Right ventricle myocardium superior (tissue), 1 donor: Measurements from ENCODE around the gene RFX3. TPM values are rescaled to one million over a fixed set of nuclear protein-coding genes. Genes with fewer than 3 reads are reported as not detected.
A peak's percentile ranks its signal among the peaks of the same experiment; 100 is the strongest.

Experiments
- ATAC-seq: fragments of 200-7000 bp; cut with Tn5 transposase; one replicate; pipeline ENCODE4 v1.9.1; 2020; ENCODE audit warnings: mild to moderate bottlenecking; ENCODE audit not compliant: poor library complexity
- DNase-seq: peaks from one replicate; pipeline ENCODE4 v3.0.0-alpha.2; 2020
- intact Hi-C: fragments of 100-400 bp; cut with DNase I; formaldehyde crosslinking; loops from one replicate; pipeline ENCODE4 v1.11.2; 2022
- long read RNA-seq: library from polyadenylated mRNA; unstranded; transcript quantifications from one replicate; pipeline ENCODE4 v2.0.0, GENCODE V29; 2021
- total RNA-seq: library from RNA; stranded (reverse); fragmentation: NEBNext Ultra II Directional; extraction: Animal tissue kit (Norgen Biotek cat#: 25700); gene quantifications from one replicate; pipeline ENCODE4 v1.2.1, GENCODE V29; 2021
- donor health status: DM: no; HTN: yes; CAD: no; lungs with severe emphysema.

The RFX3 gene
- total RNA-seq: 3.7 TPM
- long read RNA-seq: 0 reads

- intact Hi-C loops: no loop called here
- DNase-seq (peak; percentile 94), ATAC-seq (peak; percentile 95)
Observed at GRCh38 chr9:3525836-3526164, at the start of gene RFX3. Gene RFX3, minus strand, starts transcription at chr9:3526001. Its CDS starts 130,413 bp downstream, at chr9:3395588.

GRCh38 chr9:3571500-3571899 lies 45.7 kb upstream of the RFX3 start:
- DNase-seq (no peak), ATAC-seq (no peak)
- intact Hi-C loops: no loop called here

DNA sequence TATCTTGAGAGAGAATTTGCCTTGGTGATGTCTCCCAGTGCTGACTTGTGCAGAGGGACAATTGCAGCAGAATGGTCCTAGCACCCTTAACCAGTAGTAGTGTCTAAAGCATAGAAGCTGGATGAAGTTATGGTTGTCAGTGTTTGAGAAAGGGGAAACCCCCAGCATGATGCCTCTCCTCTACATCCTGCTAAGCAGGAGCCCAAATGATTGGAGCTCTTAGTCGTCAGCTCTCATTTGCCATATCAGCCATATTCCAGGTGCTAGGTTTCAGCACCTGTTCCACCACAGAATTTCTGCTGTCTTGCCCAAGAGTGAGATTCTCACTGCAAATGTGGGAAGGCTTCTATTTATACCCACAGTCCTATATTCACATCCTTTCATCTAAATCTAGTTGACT lies 43.7 kb upstream of the RFX3 start:
- intact Hi-C loops: no loop called here
- no peak for DNase-seq
- ATAC-seq: no peak

GRCh38 chr9:3567988-3568387 lies 42.2 kb upstream of the RFX3 start:
- intact Hi-C loops: no loop called here
- ATAC-seq (peak; percentile 90), DNase-seq (peak; percentile 34)

DNA sequence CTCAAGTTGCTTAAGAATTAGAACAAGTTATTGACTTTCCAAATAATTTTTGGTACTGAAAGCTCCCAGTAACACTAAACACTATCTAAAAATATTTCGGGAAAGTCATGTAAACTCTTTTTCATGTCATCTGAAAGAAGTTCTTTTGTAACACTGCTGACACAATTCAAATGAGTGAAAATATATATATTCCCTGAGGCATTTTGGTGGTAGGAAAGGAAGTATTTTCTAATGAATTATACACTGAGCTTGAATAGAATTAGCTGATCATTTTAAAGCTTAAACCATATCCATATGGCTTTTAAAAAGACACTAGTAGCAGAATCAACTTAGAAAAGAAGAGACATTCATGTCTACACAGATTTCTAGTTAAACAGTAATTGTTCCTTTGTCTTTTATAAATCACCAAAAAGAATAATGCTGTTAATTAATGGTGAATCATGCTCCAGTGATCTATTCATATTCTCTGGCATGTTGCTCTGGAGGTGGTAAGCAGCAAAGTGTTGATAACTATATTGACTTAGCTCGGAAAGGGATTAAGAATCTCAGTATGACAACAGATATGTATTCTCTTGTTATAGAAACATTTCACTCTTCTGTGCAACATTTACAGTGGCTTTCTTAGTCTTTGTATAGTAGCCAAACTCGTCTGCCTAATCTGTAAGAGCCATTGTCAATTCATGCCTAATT lies 27.4 kb upstream of the RFX3 start:
- intact Hi-C loops: no loop called here
- no peak for DNase-seq
- ATAC-seq: no peak

DNA sequence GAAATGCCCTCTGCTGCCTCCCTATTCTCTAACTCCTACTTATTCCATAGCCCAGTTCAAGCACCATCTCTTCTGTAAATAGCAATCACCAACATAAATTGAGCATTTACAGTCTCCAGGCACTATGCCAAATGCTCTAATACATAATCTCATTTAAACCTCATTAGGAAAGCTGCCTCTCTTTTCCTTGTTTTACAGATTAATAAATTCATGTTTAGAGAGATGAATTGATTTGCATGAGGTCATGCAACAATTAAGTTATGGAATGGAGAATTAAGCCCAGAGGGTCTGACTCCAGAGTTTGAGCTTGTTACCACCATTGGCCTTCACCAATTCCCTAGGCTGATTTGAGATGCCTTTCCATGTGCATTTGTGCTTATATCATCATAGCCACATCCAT lies 23.4 kb upstream of the RFX3 start:
- intact Hi-C loops: no loop called here
- DNase-seq (no peak), ATAC-seq (no peak)

DNA sequence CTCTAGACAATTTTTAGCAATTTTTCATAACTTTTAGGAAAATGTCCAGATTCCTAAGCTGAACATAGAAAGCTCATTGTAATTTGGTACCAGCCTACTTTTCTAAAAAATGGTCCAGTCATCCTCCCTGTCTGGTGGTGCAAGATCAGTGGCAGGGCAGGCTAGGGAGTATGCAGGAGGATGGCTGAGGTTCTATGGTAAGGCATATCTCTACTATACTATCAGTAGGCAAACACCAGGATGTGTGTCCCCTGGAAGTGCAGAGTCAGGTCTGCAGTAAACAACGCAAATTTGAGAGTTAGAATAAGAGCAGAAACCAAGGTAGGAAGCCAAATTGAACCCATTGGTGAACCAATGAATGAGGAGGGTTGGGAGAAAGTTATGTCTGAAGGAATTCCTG lies 22.8 kb upstream of the RFX3 start:
- DNase-seq (no peak), ATAC-seq (no peak)
- intact Hi-C loops: no loop called here

GRCh38 chr9:3541206-3541605 lies 15.4 kb upstream of the RFX3 start:
- ATAC-seq (no peak), DNase-seq (no peak)
- intact Hi-C loops: no loop called here

DNA sequence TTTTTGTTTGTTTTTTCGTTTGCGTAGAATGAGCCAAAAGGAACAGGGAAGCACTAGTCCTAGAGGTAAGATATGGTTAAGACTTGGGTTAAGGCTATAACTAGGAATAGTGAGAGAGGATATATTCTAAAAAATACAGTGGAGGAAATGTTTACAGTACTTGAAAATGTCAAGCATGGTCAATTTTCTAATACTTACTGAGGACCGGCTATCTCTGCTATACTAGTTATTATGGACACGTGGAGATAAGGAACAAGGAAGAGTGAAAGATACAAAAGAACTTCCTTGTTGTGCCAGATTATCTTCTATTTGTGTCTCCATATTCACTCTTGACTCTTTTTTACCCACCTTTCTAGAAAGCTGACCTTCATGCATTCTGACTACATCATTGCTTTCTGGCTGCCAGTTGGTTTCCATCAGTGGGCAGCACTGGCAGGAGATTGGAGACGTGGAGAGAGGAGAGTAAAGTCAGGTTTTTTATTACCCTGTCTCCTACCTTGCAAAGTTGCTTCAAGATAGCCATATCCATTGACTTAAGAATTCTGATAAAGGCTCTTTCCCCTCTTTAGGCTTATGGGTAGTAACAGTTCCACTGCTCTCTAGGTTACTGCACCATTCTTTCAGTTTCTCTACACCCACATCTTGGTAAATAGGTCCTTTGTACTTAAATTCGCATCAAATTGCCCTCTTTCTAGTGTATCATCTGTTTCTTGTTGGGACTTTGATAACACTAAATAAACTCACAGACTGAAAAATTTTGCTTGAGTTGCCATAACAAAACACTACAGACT lies 9.0 kb upstream of the RFX3 start:
- intact Hi-C loops: no loop called here
- ATAC-seq: no peak

DNA sequence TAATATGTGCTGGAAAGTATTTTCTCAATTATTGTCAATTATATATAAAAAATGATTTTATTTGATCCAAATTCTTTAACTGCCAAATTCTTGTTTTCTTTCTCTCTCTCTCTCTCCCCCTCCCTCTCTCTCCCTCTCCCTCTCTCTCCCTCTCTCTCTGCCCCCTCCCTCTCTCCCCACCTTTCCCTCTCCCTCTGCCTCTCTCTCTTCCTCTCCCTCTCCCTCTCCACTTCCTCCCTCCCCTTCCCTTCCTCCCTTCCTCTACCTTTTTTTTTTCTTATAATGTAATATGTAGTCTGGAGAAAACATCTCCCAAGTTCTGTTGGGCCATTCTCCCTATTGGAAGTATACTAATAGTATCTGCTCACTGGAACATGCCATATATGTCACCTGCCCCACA lies 6.4 kb upstream of the RFX3 start:
- DNase-seq: no peak
- intact Hi-C loops: no loop called here
- ATAC-seq: no peak

More for the DNA sequence above, 9.0 kb upstream of the RFX3 start:
- no peak for DNase-seq

DNA sequence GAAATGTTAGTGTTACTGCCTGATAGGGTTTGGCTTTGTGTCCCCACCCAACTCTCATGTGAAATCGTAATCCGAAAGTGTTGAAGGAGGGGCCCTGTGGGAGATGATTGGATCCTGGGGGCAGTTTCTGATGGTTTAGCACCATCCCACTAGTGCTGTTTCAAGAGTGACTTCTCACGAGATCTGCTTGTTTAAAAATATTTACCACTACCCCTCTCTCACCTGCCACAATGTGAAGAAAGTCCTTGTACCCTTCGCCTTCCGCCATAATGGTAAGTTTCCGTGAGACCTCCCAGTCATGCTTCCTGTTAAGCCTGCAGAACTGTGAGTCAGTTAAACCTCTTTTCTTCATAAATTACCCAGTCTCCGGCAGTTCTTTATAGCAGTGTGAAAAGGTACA lies 2.6 kb upstream of the RFX3 start:
- intact Hi-C loops: no loop called here
- no peak for DNase-seq
- no peak for ATAC-seq

DNA sequence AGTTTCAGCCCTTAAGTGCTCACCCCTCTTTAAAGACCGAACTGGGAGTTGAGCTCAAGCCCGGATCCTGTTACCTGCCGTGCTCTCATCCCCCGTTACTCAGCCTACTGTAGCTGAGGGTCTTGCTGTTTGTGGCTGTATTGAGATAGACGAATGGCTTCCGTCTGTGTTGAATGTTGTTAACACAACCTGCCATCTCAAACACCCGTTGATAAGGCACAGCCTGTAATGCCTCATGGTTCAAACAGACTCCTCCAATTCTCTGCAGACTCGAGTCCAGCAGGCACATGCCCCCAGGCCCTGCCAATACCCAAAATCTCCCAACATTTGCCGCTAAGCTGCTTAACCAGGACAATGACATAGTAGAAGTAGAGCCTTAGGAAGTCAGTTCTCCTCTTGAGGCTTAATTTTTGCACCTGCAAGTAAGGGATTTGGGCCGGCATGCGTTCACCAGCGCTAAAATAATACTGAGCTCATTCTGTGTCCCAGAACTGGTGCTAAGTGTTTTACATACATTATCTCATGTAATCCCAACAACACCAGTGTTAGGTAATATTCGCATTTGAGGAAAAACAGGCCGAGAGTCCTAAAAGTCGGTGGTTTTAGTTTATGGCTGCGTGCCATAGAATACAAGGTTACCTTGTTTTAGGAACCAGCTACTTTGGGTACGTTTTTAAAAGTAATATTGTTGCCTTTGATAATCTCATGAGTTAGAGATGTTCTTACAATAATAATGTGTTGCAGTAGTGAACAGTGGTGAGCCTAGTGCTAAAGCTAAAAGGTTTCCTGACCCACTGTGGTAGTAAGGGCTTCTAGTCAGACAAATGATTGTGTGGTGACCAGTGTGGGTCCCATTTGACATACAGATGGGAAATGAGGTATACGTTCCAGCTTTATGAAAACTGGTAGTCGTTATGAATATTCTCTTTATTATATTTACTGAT lies 1.5 kb upstream of the RFX3 start:
- ATAC-seq (peak; percentile 1), DNase-seq (no peak)
- intact Hi-C loops: no loop called here

GRCh38 chr9:3526165-3526996 lies 580 bp upstream of the RFX3 start:
- DNase-seq: peak; percentile 94
- ATAC-seq: peak; percentile 96
- intact Hi-C loops: no loop called here

DNA sequence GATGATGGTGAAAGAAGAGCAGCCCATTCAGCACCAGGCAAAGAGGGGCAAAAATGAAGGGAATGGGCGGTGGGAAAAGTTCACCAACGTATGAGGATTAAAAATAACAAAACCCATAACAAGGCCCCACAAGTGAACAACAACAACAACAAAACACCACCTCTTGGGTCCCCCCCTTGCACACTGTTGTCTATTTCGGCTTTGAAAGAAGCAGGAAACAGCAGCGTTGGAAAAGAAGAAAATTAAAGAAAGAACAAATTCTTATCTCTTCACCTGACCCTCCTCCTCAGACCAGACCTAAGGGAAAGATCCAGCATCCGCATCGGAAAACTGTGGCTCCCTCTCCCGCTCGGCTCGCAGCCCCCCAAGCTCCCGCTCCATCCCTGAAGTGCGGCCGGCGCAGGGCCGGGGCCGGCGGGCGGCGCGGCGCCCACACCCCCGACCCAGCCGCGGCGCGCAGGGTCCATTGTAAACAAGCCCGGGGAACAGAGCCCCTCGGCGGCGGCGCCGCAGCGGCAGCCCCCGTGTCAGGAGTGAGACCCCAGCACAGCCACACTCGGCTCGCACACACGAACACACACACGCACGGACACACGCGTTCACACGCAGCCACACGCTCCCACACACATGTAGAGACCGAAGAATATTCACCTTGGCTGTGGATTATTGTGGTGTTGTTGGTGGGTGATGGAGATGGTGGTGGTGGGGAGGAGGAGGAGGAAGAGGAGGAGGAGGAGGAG lies 535 bp downstream of the RFX3 start:
- intact Hi-C loops: no loop called here
- DNase-seq (peak; percentile 65), ATAC-seq (peak; percentile 16)

- DNase-seq: no peak
- intact Hi-C loops: no loop called here
- no peak for ATAC-seq
Observed at GRCh38 chr9:3521966-3522365, 3.8 kb downstream of the RFX3 start.

DNA sequence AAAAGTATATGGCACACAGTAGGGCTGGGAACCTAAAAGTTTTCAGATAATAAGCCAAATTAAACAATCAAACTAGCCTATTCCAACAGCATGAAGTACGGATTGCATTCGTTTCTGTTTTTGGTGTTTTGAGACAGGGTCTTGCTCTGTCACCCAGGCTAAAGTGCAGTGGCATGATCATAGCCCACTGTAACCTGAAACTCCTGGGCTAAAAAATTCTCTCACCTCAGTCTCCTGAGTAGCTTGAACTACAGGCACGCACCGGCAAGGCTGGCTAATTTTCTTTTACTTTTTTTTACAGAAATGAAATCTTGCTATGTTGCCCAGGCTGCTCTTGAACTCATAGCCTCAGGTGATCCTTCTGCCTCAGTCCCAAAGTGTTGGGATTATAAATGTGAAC lies 5.2 kb downstream of the RFX3 start:
- DNase-seq: no peak
- no peak for ATAC-seq
- intact Hi-C loops: no loop called here

- no peak for ATAC-seq
- intact Hi-C loops: no loop called here
Observed at GRCh38 chr9:3517377-3518048, 8.3 kb downstream of the RFX3 start.

More at GRCh38 chr9:3517377-3518048, 8.3 kb downstream of the RFX3 start:
- no peak for DNase-seq
